DOHH2 (cell line): ENCODE results near the gene CPXM1.

ENCODE experiments used
- H3F3A ChIP-seq: fragments of 200-600 bp; sonication (generic), shearing (Covaris generic); 2 replicates; pipeline ENCODE4 v1.6.0; 2016; ENCODE audit warnings: antibody characterized with exemption, mild to moderate bottlenecking; ENCODE audit not compliant: control insufficient read depth, insufficient read depth
- H3K27ac ChIP-seq: fragments of 200-600 bp; sonication (generic); 2 replicates; pipeline ENCODE4 v1.5.1; 2014; ENCODE audit warnings: low read depth, mild to moderate bottlenecking, low read length, moderate library complexity
- H3K27me3 ChIP-seq: fragments of 200-600 bp; sonication (generic); 2 replicates; pipeline ENCODE4 v1.6.1; 2014; ENCODE audit warnings: mild to moderate bottlenecking, low read length, mixed read lengths; ENCODE audit not compliant: control insufficient read depth
- H3K36me3 ChIP-seq: fragments of 200-600 bp; sonication (generic); 2 replicates; pipeline ENCODE4 v1.6.1; 2014; ENCODE audit warnings: mild to moderate bottlenecking, low read length, moderate library complexity, mixed read lengths; ENCODE audit not compliant: control insufficient read depth
- H3K4me1 ChIP-seq: fragments of 200-600 bp; sonication (generic); 2 replicates; pipeline ENCODE4 v1.6.1; 2014; ENCODE audit warnings: mild to moderate bottlenecking, low read length, mixed read lengths; ENCODE audit not compliant: control insufficient read depth
- H3K4me2 ChIP-seq: fragments of 200-600 bp; sonication (generic); 2 replicates; pipeline ENCODE4 v1.6.0; 2014; ENCODE audit warnings: mild to moderate bottlenecking, low read length, moderate library complexity
- H3K4me3 ChIP-seq: fragments of 200-600 bp; sonication (generic); 2 replicates; pipeline ENCODE4 v1.5.1; 2014; ENCODE audit warnings: mild to moderate bottlenecking, low read length, mixed read lengths
- H3K79me2 ChIP-seq: fragments of 200-600 bp; sonication (generic); 2 replicates; pipeline ENCODE4 v1.6.1; 2014; ENCODE audit warnings: mild to moderate bottlenecking, low read length, mixed read lengths; ENCODE audit not compliant: control insufficient read depth
- H3K9me2 ChIP-seq: fragments of 200-600 bp; sonication (generic); replicated peaks from 2 replicates; pipeline ENCODE4 v1.6.1; 2014; ENCODE audit warnings: mild to moderate bottlenecking, low read length, mixed read lengths; ENCODE audit not compliant: control insufficient read depth
- H3K9me3 ChIP-seq: fragments of 200-600 bp; sonication (generic); 2 replicates; pipeline ENCODE4 v1.6.1; 2014; ENCODE audit warnings: antibody characterized with exemption, low read length, mixed read lengths; ENCODE audit not compliant: control insufficient read depth, insufficient read depth
- H4K20me1 ChIP-seq: fragments of 200-600 bp; sonication (generic); 2 replicates; pipeline ENCODE4 v1.6.0; 2014; ENCODE audit warnings: low read depth, mild to moderate bottlenecking, antibody characterized with exemption, low read length, moderate library complexity; ENCODE audit not compliant: control insufficient read depth, insufficient read depth
- CTCF ChIP-seq: fragments of 200-600 bp; sonication (generic); IDR thresholded peaks from one replicate; pipeline ENCODE4 v1.5.1; 2014; ENCODE audit warnings: antibody characterized with exemption, mild to moderate bottlenecking, low read depth, low read length; ENCODE audit not compliant: poor library complexity, severe bottlenecking
- EZH2phosphoT487 ChIP-seq: fragments of 200-600 bp; sonication (generic); IDR thresholded peaks from 2 replicates; pipeline ENCODE4 v1.6.1; 2017; ENCODE audit warnings: borderline replicate concordance, mild to moderate bottlenecking, antibody characterized with exemption, low read length, moderate library complexity, mixed read lengths

CPXM1 gene

DNA sequence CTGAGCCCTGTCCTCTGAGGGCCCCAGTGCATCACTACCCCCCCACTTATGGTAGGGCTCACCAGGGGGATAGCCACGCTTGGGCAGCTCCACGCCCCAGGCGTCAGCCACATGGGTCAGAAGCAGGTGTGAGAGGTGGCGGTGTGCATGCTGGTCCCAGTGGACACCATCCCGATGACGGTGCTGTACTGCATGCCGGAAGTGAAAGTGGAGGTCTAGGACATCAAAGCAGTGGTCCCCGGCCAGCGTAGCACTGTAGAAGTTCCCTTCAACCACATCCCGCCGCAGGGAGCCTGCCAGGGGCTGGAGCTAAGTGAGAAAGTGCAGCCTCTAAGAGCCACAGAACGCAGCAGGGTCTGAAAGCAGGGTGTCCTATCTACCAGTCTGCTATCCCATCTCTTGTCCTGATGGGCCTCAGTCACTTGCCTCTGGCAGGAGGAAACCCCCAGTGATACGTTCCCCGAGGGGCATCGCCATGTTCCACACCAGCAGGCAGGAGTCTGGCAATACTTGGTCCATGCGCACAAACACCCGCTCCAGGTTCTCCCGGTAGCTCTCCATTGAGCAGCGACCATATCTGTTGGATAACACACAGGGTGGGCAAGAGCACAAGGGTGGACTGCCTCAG, 37.9 kb upstream of the CPXM1 start:
- H3K4me1 ChIP-seq, result peaks cover 26% of the 10 kb centered on the region
- no peaks in the 10 kb centered on the region for H3K9me2 ChIP-seq
- peaks cover 11% of the 10 kb centered on the region for H3K79me2 ChIP-seq
- no peaks in the 10 kb centered on the region for H3K9me3 ChIP-seq
- H4K20me1 ChIP-seq, result no peaks in the 10 kb centered on the region
- H3F3A ChIP-seq, result no peaks in the 10 kb centered on the region
- no peak overlapping the region for H3K27ac ChIP-seq
- H3K27me3 ChIP-seq, result no peaks in the 10 kb centered on the region
- no peak overlapping the region for H3K4me2 ChIP-seq
- no peak overlapping the region for H3K4me3 ChIP-seq
- no peaks in the 10 kb centered on the region for H3K36me3 ChIP-seq
- TF ChIP-seq CTCF (no peak), EZH2phosphoT487 (no peak)

DNA sequence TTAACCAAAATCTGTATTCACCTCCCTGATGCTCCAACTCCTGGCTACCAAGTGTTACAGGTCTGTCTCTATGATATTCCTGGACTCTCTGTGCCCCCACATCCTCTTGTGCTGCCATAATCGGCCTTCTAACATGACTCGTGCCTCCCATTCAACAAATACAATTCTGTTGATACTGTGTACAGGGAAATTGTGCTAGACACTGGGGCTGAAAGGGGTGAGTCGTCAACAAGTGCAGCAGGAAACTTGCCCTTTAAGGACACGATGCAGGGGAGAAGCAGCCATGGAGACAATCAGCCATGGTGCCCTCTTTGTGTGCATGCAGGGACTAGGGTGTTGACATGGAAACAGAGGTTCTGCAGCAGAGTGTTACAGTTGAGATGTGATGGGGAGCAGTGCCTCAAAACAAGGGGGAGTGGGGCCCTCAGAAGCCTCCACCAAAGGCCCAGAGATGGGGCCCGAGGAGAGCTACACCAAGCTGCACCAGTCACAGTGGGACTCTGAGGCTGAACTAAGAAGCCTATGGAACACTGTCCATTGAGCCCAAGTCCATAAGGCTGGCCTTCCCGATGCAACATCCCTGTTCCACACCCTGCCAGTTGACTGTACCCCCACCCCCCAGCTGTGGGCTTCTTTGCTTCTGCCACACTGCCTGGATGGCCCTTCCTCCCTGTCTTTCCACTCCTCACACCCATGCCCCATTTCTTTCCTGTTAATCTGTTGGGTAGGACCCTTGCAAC, 37.0 kb upstream of the CPXM1 start:
- Histone ChIP-seq H4K20me1 (no peaks in the 10 kb centered on the region), H3K9me3 (no peaks in the 10 kb centered on the region), H3K4me3 (no peak overlapping the region), H3K36me3 (no peaks in the 10 kb centered on the region), H3K27ac (no peak overlapping the region), H3K9me2 (no peaks in the 10 kb centered on the region), H3K27me3 (no peaks in the 10 kb centered on the region), H3K79me2 (peaks cover 11% of the 10 kb centered on the region), H3K4me1 (peaks cover 26% of the 10 kb centered on the region), H3F3A (no peaks in the 10 kb centered on the region), H3K4me2 (no peak overlapping the region)
- no peak for TF ChIP-seq EZH2phosphoT487
- TF ChIP-seq CTCF, result no peak

GRCh38 chr20:2836035-2836434, 35.6 kb upstream of the CPXM1 start:
- Histone ChIP-seq H4K20me1 (no peaks in the 10 kb centered on the region), H3K36me3 (no peaks in the 10 kb centered on the region), H3K4me2 (no peak overlapping the region), H3K27me3 (no peaks in the 10 kb centered on the region), H3K9me2 (no peaks in the 10 kb centered on the region), H3K79me2 (peaks cover 3% of the 10 kb centered on the region), H3K27ac (no peak overlapping the region), H3K9me3 (no peaks in the 10 kb centered on the region), H3K4me1 (peaks cover 18% of the 10 kb centered on the region), H3K4me3 (no peak overlapping the region), H3F3A (no peaks in the 10 kb centered on the region)
- TF ChIP-seq EZH2phosphoT487 (no peak), CTCF (no peak)
